Measurements from ENCODE around the gene HNRNPUL1. TPM values are rescaled to one million over a fixed set of nuclear protein-coding genes. Genes with fewer than 3 reads are reported as not detected.

HNRNPUL1 gene
- total and polyA plus RNA-seq, 2 experiments from 2014 or later, result 204 to 207 TPM

DNA sequence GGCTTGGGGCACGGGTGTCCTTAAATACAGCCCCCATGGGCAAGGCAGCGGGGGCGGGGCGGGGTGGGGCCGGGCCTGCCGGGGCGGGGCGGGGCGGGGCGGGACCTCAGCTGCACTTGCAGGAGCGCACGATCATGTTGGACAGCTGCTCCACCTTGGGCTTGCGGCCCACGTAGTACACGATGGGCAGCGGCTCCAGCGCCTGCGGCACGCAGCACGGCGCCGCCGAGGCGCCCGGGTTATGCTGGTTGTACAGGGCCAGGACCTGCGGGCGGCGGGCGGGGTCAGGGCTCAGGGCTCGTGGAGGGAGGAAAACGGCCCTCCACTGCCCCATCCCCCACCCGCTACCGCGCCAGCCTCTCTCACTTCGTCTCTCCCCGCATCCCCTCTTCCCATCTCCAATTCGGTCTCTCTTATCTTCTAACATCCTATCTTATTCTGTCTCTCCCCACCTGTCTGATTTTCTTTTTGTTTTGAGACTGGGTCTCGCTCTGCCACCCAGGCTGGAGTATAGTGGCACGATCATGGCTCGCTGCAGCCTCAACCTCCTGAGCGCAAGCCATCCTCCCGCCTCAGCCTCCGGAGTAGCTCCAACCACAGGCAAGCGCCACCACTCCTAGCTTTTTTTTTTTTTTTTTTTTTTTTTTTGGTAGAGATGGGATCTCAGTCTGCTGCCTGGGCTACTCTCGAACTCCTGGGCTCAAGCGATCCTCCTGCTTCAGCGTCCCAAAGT, 66.9 kb downstream of the HNRNPUL1 start:
- peaks cover 10% of the 10 kb centered on the region for H3K27me3 ChIP-seq (ENCODE audit: insufficient read depth)
- 0 out of 2 replicates have a peak overlapping the region, but pooled peaks have one; percentile 74 for H2AFZ ChIP-seq
- H3K4me3 Mint-ChIP-seq, result peak overlapping the region; percentile 66
- peak overlapping the region; percentile 83 for H3K4me2 ChIP-seq
- H3F3A ChIP-seq (replicated peaks; ENCODE audit: low read depth), result peaks cover 8% of the 10 kb centered on the region
- H3K4me3 ChIP-seq, result peak overlapping the region; percentile 60
- peaks cover 26% of the 10 kb centered on the region for H3K27me3 Mint-ChIP-seq (ENCODE audit: insufficient read depth, low read depth, poor library complexity)
- H3K36me3 ChIP-seq (ENCODE audit: insufficient read depth), result no peaks in the 10 kb centered on the region
- H4K20me1 ChIP-seq (replicated peaks; ENCODE audit: insufficient read depth), result no peaks in the 10 kb centered on the region
- H3K27ac ChIP-seq (ENCODE audit: low read depth), result no peak overlapping the region
- TF ChIP-seq, protein P1, sequence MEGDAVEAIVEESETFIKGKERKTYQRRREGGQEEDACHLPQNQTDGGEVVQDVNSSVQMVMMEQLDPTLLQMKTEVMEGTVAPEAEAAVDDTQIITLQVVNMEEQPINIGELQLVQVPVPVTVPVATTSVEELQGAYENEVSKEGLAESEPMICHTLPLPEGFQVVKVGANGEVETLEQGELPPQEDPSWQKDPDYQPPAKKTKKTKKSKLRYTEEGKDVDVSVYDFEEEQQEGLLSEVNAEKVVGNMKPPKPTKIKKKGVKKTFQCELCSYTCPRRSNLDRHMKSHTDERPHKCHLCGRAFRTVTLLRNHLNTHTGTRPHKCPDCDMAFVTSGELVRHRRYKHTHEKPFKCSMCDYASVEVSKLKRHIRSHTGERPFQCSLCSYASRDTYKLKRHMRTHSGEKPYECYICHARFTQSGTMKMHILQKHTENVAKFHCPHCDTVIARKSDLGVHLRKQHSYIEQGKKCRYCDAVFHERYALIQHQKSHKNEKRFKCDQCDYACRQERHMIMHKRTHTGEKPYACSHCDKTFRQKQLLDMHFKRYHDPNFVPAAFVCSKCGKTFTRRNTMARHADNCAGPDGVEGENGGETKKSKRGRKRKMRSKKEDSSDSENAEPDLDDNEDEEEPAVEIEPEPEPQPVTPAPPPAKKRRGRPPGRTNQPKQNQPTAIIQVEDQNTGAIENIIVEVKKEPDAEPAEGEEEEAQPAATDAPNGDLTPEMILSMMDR (conservative IDR thresholded peaks at IDR 0.05; ENCODE audit: low read depth in 2 of 2), result no peak
- TF ChIP-seq, protein P2, sequence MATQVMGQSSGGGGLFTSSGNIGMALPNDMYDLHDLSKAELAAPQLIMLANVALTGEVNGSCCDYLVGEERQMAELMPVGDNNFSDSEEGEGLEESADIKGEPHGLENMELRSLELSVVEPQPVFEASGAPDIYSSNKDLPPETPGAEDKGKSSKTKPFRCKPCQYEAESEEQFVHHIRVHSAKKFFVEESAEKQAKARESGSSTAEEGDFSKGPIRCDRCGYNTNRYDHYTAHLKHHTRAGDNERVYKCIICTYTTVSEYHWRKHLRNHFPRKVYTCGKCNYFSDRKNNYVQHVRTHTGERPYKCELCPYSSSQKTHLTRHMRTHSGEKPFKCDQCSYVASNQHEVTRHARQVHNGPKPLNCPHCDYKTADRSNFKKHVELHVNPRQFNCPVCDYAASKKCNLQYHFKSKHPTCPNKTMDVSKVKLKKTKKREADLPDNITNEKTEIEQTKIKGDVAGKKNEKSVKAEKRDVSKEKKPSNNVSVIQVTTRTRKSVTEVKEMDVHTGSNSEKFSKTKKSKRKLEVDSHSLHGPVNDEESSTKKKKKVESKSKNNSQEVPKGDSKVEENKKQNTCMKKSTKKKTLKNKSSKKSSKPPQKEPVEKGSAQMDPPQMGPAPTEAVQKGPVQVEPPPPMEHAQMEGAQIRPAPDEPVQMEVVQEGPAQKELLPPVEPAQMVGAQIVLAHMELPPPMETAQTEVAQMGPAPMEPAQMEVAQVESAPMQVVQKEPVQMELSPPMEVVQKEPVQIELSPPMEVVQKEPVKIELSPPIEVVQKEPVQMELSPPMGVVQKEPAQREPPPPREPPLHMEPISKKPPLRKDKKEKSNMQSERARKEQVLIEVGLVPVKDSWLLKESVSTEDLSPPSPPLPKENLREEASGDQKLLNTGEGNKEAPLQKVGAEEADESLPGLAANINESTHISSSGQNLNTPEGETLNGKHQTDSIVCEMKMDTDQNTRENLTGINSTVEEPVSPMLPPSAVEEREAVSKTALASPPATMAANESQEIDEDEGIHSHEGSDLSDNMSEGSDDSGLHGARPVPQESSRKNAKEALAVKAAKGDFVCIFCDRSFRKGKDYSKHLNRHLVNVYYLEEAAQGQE (IDR thresholded peaks at IDR 0.05; ENCODE audit: unreplicated experiment), result peak; percentile 34
- TF ChIP-seq, protein P3, sequence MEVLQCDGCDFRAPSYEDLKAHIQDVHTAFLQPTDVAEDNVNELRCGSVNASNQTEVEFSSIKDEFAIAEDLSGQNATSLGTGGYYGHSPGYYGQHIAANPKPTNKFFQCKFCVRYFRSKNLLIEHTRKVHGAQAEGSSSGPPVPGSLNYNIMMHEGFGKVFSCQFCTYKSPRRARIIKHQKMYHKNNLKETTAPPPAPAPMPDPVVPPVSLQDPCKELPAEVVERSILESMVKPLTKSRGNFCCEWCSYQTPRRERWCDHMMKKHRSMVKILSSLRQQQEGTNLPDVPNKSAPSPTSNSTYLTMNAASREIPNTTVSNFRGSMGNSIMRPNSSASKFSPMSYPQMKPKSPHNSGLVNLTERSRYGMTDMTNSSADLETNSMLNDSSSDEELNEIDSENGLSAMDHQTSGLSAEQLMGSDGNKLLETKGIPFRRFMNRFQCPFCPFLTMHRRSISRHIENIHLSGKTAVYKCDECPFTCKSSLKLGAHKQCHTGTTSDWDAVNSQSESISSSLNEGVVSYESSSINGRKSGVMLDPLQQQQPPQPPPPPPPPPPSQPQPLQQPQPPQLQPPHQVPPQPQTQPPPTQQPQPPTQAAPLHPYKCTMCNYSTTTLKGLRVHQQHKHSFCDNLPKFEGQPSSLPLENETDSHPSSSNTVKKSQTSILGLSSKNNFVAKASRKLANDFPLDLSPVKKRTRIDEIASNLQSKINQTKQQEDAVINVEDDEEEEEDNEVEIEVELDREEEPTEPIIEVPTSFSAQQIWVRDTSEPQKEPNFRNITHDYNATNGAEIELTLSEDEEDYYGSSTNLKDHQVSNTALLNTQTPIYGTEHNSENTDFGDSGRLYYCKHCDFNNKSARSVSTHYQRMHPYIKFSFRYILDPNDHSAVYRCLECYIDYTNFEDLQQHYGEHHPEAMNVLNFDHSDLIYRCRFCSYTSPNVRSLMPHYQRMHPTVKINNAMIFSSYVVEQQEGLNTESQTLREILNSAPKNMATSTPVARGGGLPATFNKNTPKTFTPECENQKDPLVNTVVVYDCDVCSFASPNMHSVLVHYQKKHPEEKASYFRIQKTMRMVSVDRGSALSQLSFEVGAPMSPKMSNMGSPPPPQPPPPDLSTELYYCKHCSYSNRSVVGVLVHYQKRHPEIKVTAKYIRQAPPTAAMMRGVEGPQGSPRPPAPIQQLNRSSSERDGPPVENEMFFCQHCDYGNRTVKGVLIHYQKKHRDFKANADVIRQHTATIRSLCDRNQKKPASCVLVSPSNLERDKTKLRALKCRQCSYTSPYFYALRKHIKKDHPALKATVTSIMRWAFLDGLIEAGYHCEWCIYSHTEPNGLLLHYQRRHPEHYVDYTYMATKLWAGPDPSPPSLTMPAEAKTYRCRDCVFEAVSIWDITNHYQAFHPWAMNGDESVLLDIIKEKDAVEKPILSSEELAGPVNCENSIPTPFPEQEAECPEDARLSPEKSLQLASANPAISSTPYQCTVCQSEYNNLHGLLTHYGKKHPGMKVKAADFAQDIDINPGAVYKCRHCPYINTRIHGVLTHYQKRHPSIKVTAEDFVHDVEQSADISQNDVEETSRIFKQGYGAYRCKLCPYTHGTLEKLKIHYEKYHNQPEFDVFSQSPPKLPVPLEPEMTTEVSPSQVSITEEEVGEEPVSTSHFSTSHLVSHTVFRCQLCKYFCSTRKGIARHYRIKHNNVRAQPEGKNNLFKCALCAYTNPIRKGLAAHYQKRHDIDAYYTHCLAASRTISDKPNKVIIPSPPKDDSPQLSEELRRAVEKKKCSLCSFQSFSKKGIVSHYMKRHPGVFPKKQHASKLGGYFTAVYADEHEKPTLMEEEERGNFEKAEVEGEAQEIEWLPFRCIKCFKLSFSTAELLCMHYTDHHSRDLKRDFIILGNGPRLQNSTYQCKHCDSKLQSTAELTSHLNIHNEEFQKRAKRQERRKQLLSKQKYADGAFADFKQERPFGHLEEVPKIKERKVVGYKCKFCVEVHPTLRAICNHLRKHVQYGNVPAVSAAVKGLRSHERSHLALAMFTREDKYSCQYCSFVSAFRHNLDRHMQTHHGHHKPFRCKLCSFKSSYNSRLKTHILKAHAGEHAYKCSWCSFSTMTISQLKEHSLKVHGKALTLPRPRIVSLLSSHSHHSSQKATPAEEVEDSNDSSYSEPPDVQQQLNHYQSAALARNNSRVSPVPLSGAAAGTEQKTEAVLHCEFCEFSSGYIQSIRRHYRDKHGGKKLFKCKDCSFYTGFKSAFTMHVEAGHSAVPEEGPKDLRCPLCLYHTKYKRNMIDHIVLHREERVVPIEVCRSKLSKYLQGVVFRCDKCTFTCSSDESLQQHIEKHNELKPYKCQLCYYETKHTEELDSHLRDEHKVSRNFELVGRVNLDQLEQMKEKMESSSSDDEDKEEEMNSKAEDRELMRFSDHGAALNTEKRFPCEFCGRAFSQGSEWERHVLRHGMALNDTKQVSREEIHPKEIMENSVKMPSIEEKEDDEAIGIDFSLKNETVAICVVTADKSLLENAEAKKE (CRISPR knock-in tag; IDR thresholded peaks at IDR 0.05), result no peak
- no peak overlapping the region for H3K27ac Mint-ChIP-seq
- H3K9me2 ChIP-seq (ENCODE audit: insufficient read depth), result no peaks in the 10 kb centered on the region
- H3K79me2 ChIP-seq (replicated peaks; ENCODE audit: insufficient read depth), result no peaks in the 10 kb centered on the region
- ATAC-seq (peak; percentile 51), DNase-seq (ENCODE audit: low spot score) (peak; percentile 55)
- peaks cover 39% of the 10 kb centered on the region for H3K4me1 Mint-ChIP-seq
- H3K4me1 ChIP-seq (ENCODE audit: insufficient read depth), result peaks cover 32% of the 10 kb centered on the region
- no peaks in the 10 kb centered on the region; the same call in 2 of the 3 replicates for H3K36me3 Mint-ChIP-seq (ENCODE audit: low read depth)
- no peaks in the 10 kb centered on the region for H3K9me3 Mint-ChIP-seq
